Sciatic nerve (tissue), 2 donors: Measurements from ENCODE around the gene FBXO9. TPM values are rescaled to one million over a fixed set of nuclear protein-coding genes. Genes with fewer than 3 reads are reported as not detected.
A peak's percentile ranks its signal among the peaks of the same experiment; 100 is the strongest.

Experiments used
- ATAC-seq: fragments of 200-7000 bp; cut with Tn5 transposase; one replicate; pipeline ENCODE4 v1.9.1; 2020; ENCODE audit warnings: mild to moderate bottlenecking, moderate library complexity
- DNase-seq: peaks from one replicate; pipeline ENCODE4 v3.0.0-alpha.2; 2020; ENCODE audit warnings: low spot score
- intact Hi-C: fragments of 100-400 bp; cut with DNase I; formaldehyde crosslinking; loops from one replicate; pipeline ENCODE4 v1.14.2; 2022
- total RNA-seq: library from RNA; stranded (reverse); fragmentation: NEBNext Ultra II Directional; extraction: Animal tissue kit (Norgen Biotek cat#: 25700); gene quantifications from one replicate; pipeline ENCODE4 v1.2.1, GENCODE V29; 2021
- donor health status: DM: no; HTN: no; CAD: no.
- donor health status: DM: no; HTN: no; CAD: no.

Gene FBXO9
- total RNA-seq: 80.0 TPM

GRCh38 chr6:53065266-53066076, at the start of gene FBXO9:
Gene FBXO9, plus strand, starts transcription at chr6:53065404. Its CDS starts 386 bp downstream, at chr6:53065790.
- intact Hi-C loops: no loop called here
- DNase-seq (peak; percentile 87), ATAC-seq (peak; percentile 85)

GRCh38 chr6:53015486-53015885, 49.7 kb upstream of the FBXO9 start:
- ATAC-seq (no peak), DNase-seq (no peak)
- intact Hi-C loops: no loop called here

GRCh38 chr6:53018446-53018845, 46.8 kb upstream of the FBXO9 start:
- intact Hi-C loops: no loop called here
- no peak for ATAC-seq
- no peak for DNase-seq

GRCh38 chr6:53020005-53020744, 45.0 kb upstream of the FBXO9 start:
- DNase-seq (no peak), ATAC-seq (no peak)
- intact Hi-C loops: no loop called here

GRCh38 chr6:53023323-53023722, 41.9 kb upstream of the FBXO9 start:
- DNase-seq (no peak), ATAC-seq (no peak)
- intact Hi-C loops: no loop called here

GRCh38 chr6:53026526-53026925, 38.7 kb upstream of the FBXO9 start:
- DNase-seq (no peak), ATAC-seq (no peak)
- intact Hi-C loops: no loop called here

GRCh38 chr6:53027131-53027718, 38.0 kb upstream of the FBXO9 start:
- intact Hi-C loops: no loop called here
- ATAC-seq (no peak), DNase-seq (no peak)

- intact Hi-C loops: no loop called here
- DNase-seq: no peak
Observed at GRCh38 chr6:53028467-53028866, 36.7 kb upstream of the FBXO9 start.

GRCh38 chr6:53029257-53029656, 35.9 kb upstream of the FBXO9 start:
- DNase-seq: no peak
- ATAC-seq: no peak
- intact Hi-C loops: no loop called here

More at GRCh38 chr6:53028467-53028866, 36.7 kb upstream of the FBXO9 start:
- ATAC-seq: no peak

GRCh38 chr6:53029761-53030160, 35.4 kb upstream of the FBXO9 start:
- no peak for DNase-seq
- intact Hi-C loops: no loop called here

GRCh38 chr6:53031281-53031680, 33.9 kb upstream of the FBXO9 start:
- no peak for ATAC-seq
- intact Hi-C loops: no loop called here
- DNase-seq: no peak

More at GRCh38 chr6:53029761-53030160, 35.4 kb upstream of the FBXO9 start:
- no peak for ATAC-seq

- DNase-seq (no peak), ATAC-seq (peak; percentile 44)
- intact Hi-C loops: no loop called here
Observed at GRCh38 chr6:53032849-53033248, 32.4 kb upstream of the FBXO9 start.

- intact Hi-C loops: no loop called here
- ATAC-seq: peak; percentile 92
- DNase-seq: no peak
Observed at GRCh38 chr6:53033764-53034163, 31.4 kb upstream of the FBXO9 start.

- no peak for ATAC-seq
- intact Hi-C loops: no loop called here
- no peak for DNase-seq
Observed at GRCh38 chr6:53035549-53036213, 29.5 kb upstream of the FBXO9 start.

GRCh38 chr6:53038141-53038540, 27.1 kb upstream of the FBXO9 start:
- intact Hi-C loops: no loop called here
- no peak for DNase-seq
- no peak for ATAC-seq

- intact Hi-C loops: no loop called here
- DNase-seq (no peak), ATAC-seq (no peak)
Observed at GRCh38 chr6:53038596-53038995, 26.6 kb upstream of the FBXO9 start.

GRCh38 chr6:53041356-53041755, 23.8 kb upstream of the FBXO9 start:
- ATAC-seq: no peak
- intact Hi-C loops: no loop called here
- DNase-seq: no peak

- intact Hi-C loops: no loop called here
- peak; percentile 73 for ATAC-seq
- DNase-seq: no peak
Observed at GRCh38 chr6:53042112-53042511, 23.1 kb upstream of the FBXO9 start.

GRCh38 chr6:53043581-53043980, 21.6 kb upstream of the FBXO9 start:
- DNase-seq (no peak), ATAC-seq (no peak)
- intact Hi-C loops: no loop called here
